Jurkat, Clone E6-1 (cell line): Measurements from ENCODE around the gene HSD17B2.
"Not testable (repeated sequence)": the region's sequence is repeated elsewhere in the genome, so short reads cannot be mapped to it uniquely, and the experiment has no call there.

Experiments
- DNase-seq: peaks from one replicate; pipeline ENCODE4 v3.0.0-alpha.2; 2011; ENCODE audit warnings: low read depth, low spot score
- H3K4me3 ChIP-seq: 2 replicates; pipeline ENCODE4 v1.5.1; 2011; ENCODE audit warnings: mild to moderate bottlenecking, low read length, control low read depth, moderate library complexity

HSD17B2 gene

GRCh38 chr16:82108100-82108499, 73.0 kb downstream of the HSD17B2 start:
- no peak overlapping the region for H3K4me3 ChIP-seq
- DNase-seq = no peak

- no peak overlapping the region for H3K4me3 ChIP-seq
- no peak for DNase-seq
Measured at GRCh38 chr16:82108774-82109173, 73.7 kb downstream of the HSD17B2 start.

DNA sequence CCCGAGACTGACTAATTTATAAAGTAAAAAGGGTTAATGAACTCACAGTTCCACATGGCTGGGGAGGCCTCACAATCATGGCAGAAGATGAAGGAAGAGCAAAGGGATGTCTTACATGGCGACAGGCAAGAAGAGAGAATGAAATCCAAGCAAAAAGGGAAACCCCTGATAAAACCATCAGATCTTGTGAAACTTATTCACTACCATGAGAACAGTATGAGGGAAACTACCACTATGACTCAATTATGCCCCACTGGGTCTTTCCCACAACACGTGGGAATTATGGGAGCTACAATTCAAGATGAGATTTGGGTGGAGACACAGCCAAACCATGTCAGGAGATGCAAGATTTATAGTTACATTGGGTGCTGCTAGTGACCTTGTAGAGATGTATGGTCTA, 74.2 kb downstream of the HSD17B2 start:
- not testable (repeated sequence) for DNase-seq, H3K4me3 ChIP-seq

- H3K4me3 ChIP-seq = no peak overlapping the region
- DNase-seq = no peak
Measured at GRCh38 chr16:82111944-82112343, 76.9 kb downstream of the HSD17B2 start.

- no peak overlapping the region for H3K4me3 ChIP-seq
- DNase-seq = no peak
Measured at GRCh38 chr16:82113741-82114140, 78.7 kb downstream of the HSD17B2 start.

GRCh38 chr16:82116535-82116934, 81.5 kb downstream of the HSD17B2 start:
- DNase-seq = no peak
- H3K4me3 ChIP-seq = no peak overlapping the region

- no peak overlapping the region for H3K4me3 ChIP-seq
- DNase-seq = no peak
Measured at GRCh38 chr16:82118749-82119148, 83.7 kb downstream of the HSD17B2 start.

GRCh38 chr16:82119405-82119804, 84.4 kb downstream of the HSD17B2 start:
- no peak overlapping the region for H3K4me3 ChIP-seq
- DNase-seq = no peak

DNA sequence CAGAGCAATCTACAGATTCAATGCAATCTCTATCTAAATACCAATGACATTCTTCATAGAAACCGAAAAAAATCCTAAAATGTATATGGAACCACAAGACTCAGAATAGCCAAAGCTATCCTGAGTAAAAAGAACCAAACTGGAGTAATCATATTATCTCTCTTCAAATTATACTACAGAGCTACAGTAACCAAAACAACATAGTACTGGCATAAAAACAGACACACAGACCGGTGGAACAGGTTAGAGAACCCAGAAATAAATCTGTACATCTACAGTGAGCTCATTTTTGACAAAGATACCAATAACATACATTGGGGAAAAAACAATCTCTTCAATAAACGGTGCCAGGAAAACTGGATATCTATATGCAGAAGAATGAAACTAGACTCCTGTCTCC, 89.6 kb downstream of the HSD17B2 start:
- no peak for DNase-seq
- H3K4me3 ChIP-seq = no peak overlapping the region

DNA sequence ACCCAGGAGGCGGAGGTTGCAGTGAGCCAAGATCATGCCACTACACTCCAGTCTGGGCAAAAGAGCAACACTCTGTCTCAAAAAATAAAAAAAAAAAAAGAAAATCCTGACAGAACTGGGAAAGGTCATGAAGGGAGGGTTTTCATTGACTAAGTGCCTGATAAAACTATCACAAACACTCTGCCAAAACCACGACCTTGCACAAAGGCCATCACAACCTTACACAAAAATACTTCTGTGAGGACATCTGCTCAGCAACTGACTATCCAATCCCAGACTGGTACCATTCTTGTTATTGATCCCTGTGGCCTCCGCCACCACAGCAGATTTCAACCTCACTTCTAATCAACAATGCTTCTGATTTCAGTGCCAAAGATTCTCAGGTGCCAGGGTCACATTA, 94.8 kb downstream of the HSD17B2 start:
- DNase-seq = no peak
- H3K4me3 ChIP-seq = no peak overlapping the region

- DNase-seq = peak; percentile 84
- H3K4me3 ChIP-seq = no peak overlapping the region; the same call in 1 of the 2 replicates
Measured at GRCh38 chr16:82133798-82134197, 98.7 kb downstream of the HSD17B2 start.

DNA sequence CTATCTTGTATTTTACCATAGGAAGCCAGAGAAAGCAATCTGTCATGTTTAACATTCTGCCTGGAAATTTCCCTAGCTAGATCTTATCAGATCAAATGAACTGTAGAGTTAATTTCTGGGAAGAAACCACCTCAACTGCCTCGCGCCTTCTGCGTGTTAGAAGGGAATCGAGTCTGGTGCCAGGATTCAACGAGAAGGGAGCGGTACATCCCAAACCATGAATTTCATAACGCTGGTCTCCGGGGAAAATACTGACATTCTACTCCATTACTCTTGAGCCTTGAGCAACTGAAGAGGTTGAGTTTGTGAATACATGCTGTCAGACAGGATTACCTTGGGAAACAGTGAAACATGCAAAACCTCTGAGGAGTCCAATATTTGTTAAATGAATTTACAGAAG, 99.8 kb downstream of the HSD17B2 start:
- no peak for DNase-seq

DNA sequence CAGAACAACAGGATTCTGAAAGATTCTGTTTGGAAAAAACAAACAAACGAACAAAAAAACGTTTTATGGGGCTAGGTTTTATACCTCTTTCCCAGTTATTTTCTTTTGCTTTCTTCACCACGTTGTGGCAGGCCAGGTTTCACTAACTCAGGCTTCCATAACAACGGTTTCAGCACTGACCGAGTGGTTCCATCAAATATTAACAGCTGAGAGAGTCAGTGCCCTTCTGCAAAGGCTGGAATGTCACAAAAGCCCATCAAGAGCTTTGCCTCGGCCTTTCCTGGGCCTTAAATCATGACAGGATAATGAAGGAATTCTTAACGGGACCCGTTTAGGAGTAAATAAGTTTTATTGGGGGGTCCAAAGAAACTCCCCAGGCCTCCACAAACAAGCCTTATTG, 100.8 kb downstream of the HSD17B2 start:
- DNase-seq = no peak
- no peak overlapping the region for H3K4me3 ChIP-seq

More for the DNA sequence above, 99.8 kb downstream of the HSD17B2 start:
- H3K4me3 ChIP-seq = no peak overlapping the region

DNA sequence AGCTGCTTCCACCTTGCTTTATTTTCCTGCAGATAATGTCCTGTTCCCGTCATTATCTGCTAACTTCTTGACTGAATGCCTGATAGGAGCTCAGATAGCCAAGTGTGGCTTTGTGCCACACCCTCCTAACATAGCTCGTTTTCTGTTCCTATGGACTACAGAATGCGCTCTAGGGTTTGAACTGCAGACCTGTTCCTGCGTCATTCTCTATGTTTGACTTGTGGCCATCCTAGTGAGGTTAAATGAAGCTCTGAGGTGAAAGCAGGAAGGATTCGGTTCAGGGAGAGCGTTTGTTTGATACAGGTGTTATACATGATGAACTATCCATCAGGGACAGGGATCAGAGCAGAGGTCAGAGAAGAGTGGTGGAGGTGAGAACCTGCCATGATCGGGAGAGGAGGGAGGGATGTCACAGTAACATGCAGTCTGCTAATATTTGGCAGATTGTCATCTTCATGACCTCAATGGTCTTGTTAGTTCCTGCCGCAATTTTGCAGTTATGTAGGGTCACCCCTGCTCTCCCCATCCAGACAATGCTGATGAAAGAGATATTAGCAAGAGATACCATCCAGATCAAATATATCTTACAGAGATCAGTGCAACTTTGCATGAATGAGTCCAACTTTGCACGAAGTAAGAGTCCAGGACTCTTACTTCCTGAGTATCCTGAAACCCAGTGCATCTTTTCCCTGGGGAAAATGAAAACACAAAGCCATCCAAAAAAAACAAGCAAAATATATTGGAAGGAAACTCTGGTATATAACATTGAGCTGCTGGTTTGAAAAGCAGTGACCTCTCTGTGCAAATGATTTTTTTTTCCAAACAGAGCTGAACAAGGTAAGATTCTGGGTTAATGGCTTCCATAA, 102.1 kb downstream of the HSD17B2 start:
- no peak overlapping the region for H3K4me3 ChIP-seq
- no peak for DNase-seq

GRCh38 chr16:82137822-82138167, 102.7 kb downstream of the HSD17B2 start:
- DNase-seq = no peak
- no peak overlapping the region for H3K4me3 ChIP-seq

GRCh38 chr16:82138478-82139285, 103.6 kb downstream of the HSD17B2 start:
- no peak for DNase-seq
- H3K4me3 ChIP-seq = no peak overlapping the region

DNA sequence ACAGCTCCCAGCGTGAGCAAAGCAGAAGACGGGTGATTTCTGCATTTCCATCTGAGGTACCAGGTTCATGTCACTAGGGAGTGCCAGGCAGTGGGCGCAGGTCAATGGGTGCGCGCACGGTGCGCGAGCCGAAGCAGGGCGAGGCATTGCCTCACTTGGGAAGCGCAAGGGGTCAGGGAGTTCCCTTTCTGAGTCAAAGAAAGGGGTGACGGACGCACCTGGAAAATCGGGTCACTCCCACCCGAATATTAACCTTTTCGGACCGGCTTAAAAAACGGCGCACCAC, 104.2 kb downstream of the HSD17B2 start:
- not testable (repeated sequence) for H3K4me3 ChIP-seq, DNase-seq

DNA sequence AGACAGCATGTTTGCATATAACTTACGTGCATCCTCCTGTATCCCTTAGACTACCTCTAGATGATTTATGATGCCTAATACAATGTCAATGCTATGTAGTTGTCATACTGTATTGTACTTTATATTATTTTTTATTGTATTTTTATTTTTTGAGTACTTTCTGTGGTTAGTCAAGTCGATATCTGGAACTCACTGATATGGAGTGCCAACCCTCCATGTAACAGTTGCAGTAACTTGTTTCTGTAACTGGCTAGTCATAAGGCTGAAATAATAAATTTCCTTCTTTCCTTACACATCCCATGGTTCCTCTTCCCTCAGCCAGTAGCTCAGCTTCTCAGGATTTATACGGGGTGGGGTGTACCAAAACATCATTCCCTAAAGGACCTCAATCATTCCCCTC, 111.5 kb downstream of the HSD17B2 start:
- no peak for DNase-seq

GRCh38 chr16:82146957-82147356, 111.9 kb downstream of the HSD17B2 start:
- DNase-seq = no peak
- H3K4me3 ChIP-seq = no peak overlapping the region

More for the DNA sequence above, 111.5 kb downstream of the HSD17B2 start:
- no peak overlapping the region for H3K4me3 ChIP-seq

GRCh38 chr16:82147546-82147945, 112.5 kb downstream of the HSD17B2 start:
- H3K4me3 ChIP-seq = no peak overlapping the region

More at GRCh38 chr16:82147546-82147945, 112.5 kb downstream of the HSD17B2 start:
- DNase-seq = no peak
